ENCODE measurements around the gene MINDY4. TPM values are rescaled to one million over a fixed set of nuclear protein-coding genes. Genes with fewer than 3 reads are reported as not detected.

MINDY4 gene
- total and polyA plus RNA-seq, 2 of the 8 experiments (the other 6 are each of a cell fraction or from before 2014, with no cell fraction given) = 1.3 to 3.6 TPM

DNA sequence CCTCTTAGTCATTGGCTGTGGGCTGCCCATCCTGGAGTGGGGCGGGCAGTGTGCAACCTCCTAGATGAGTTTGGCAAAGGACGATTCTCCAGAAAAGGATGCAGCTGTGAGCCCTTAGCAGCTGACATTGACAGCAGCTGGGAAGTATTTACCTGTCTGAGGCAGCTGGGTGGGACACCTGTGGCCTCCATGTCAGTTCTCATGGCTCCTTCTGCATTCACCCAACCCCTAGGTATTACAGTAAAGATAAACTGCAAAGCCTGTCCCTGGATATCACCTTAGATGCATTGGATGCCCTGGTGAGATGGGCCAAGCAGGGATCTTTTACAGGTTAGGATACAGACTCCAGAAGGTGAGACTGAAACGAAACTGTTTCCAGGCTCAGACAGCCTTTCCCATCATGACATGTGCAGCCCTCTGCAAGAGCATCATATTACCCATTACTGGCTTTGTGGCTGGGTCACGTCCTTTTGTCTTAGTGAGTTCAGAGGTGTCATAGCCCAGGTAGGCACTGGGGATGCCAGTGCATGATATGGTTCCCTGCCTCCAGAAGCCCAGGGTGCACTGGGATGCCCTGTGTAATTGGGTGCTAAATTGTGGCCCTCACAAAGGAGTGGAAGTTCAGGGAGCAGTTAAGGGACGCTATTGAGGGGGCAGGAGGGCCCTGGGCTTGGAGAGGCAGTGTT lies 28.9 kb downstream of the MINDY4 start:
- ChIA-PET POLR2A (ENCODE audit: partially characterized antibody) (no interaction called here), CTCF (ENCODE audit: partially characterized antibody) (interaction anchor here (0.6 to 2.2 kb wide), 27 partner anchors 9 to 738 kb away, joined by 3 to 14 read pairs (median 4); partner anchors contain the start of gene GHRHR)
- Histone ChIP-seq H2BK20ac (ENCODE audit: low read length) (no peak overlapping the region), H3K14ac (ENCODE audit: insufficient read length) (no peak overlapping the region), H2BK15ac (ENCODE audit: low read length) (no peak overlapping the region), H3K4ac (replicated peaks; ENCODE audit: insufficient read length, low read depth, low read length) (no peak overlapping the region), H4K5ac (ENCODE audit: insufficient read length, low read depth, low read length) (no peak overlapping the region), H3K9me3 (ENCODE audit: insufficient read depth in 2 of 2, low read depth in 1 of 2, low read length in 1 of 2) (no peaks in the 10 kb centered on the region), H3K36me3 (ENCODE audit: control insufficient read depth in 2 of 4, insufficient read depth in 4 of 4, low read length in 3 of 4) (no peaks in the 10 kb centered on the region), H3K4me1 (replicated peaks in 1 of 4; ENCODE audit: control insufficient read depth in 3 of 4, insufficient read depth in 4 of 4, low read length in 3 of 4) (no peaks in the 10 kb centered on the region), H3K23ac (ENCODE audit: insufficient read length) (no peak overlapping the region), H2BK12ac (ENCODE audit: low read depth, low read length) (no peak overlapping the region), H3K18ac (ENCODE audit: extremely low read depth, low read length) (no peak overlapping the region), H3K27me3 (replicated peaks in 1 of 4; ENCODE audit: control insufficient read depth in 3 of 4, extremely low read depth in 1 of 4, insufficient read depth in 3 of 4, low read length in 3 of 4) (no peaks in the 10 kb centered on the region), H2BK5ac (ENCODE audit: low read depth, low read length) (no peak overlapping the region), H3K23me2 (ENCODE audit: low read depth, low read length) (peaks cover 6% of the 10 kb centered on the region; the same call in 1 of the 2 replicates), H4K8ac (ENCODE audit: extremely low read depth, insufficient read depth, low read length) (no peak overlapping the region), H4K20me1 (replicated peaks in 1 of 2; ENCODE audit: control insufficient read depth in 1 of 2, insufficient read depth in 2 of 2, low read length in 2 of 2) (peaks cover 0 to 2% of the 10 kb centered on the region in 2 experiments), H3K4me2 (ENCODE audit: insufficient read depth in 1 of 2, low read depth in 2 of 2, low read length in 2 of 2) (no peak overlapping the region), H3K9ac (replicated peaks in 1 of 4; ENCODE audit: extremely low read depth in 1 of 4, low read depth in 3 of 4, low read length in 3 of 4) (no peak overlapping the region), H4K91ac (replicated peaks; ENCODE audit: insufficient read length, low read length) (no peak overlapping the region), H2BK120ac (replicated peaks; ENCODE audit: low read depth, low read length) (no peak overlapping the region), H3K79me1 (ENCODE audit: low read depth, low read length) (no peaks in the 10 kb centered on the region; the same call in 1 of the 2 replicates), H2AFZ (ENCODE audit: low read length) (no peak overlapping the region), H2AK5ac (ENCODE audit: low read depth, low read length) (no peak overlapping the region), H3K56ac (replicated peaks; ENCODE audit: insufficient read length, low read depth, low read length) (no peak overlapping the region), H3K27ac (ENCODE audit: low read depth, low read length) (no peak overlapping the region), H3K4me3 (ENCODE audit: extremely low read depth in 1 of 4, insufficient read depth in 2 of 4, low read depth in 3 of 4, low read length in 4 of 4) (no peak overlapping the region), H3K79me2 (ENCODE audit: control insufficient read depth in 1 of 2, insufficient read depth in 2 of 2, low read length in 2 of 2) (no peaks in the 10 kb centered on the region)
- no peak for FAIRE-seq
- peak in 1 of 2 experiments; percentile 22 for DNase-seq (ENCODE audit: low read depth in 1 of 2, low spot score in 2 of 2)
- WGBS, 2 experiments (ENCODE audit: extremely low coverage in 1 of 2, insufficient coverage in 1 of 2, insufficient read length in 1 of 2, insufficient replicate concordance in 2 of 2, low coverage in 1 of 2, low lambda C conversion rate in 2 of 2, missing lambda C conversion rate in 1 of 2) = 92% methylated on average over 5 of the region's 5 CpGs; no CpG with 5 or more reads in 1 of the 2 experiments
- no peak for TF ChIP-seq KDM1A (IDR thresholded peaks at IDR 0.05; ENCODE audit: borderline replicate concordance, low read length)
- TF ChIP-seq CBX8 (IDR thresholded peaks at IDR 0.05; ENCODE audit: borderline replicate concordance, low read depth, low read length) = no peak
- no peak for TF ChIP-seq POLR2A (IDR thresholded peaks at IDR 0.05; ENCODE audit: control extremely low read depth in 1 of 2, low read depth in 2 of 2, low read length in 2 of 2)
- TF ChIP-seq SRF (IDR thresholded peaks at IDR 0.05; ENCODE audit: low read depth, low read length) = no peak
- TF ChIP-seq CBX5 (IDR thresholded peaks at IDR 0.05; ENCODE audit: low read depth, low read length) = no peak
- TF ChIP-seq, protein P1, sequence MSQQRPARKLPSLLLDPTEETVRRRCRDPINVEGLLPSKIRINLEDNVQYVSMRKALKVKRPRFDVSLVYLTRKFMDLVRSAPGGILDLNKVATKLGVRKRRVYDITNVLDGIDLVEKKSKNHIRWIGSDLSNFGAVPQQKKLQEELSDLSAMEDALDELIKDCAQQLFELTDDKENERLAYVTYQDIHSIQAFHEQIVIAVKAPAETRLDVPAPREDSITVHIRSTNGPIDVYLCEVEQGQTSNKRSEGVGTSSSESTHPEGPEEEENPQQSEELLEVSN (IDR thresholded peaks at IDR 0.05) = no peak
- no peak for TF ChIP-seq CEBPB (IDR thresholded peaks at IDR 0.05; ENCODE audit: low read depth, low read length)
- TF ChIP-seq HDAC6 (IDR thresholded peaks at IDR 0.05; ENCODE audit: low read depth, low read length) = no peak

Data from H1 (cell line).